Kidney (tissue), 14 donors: ENCODE results near the gene CARD11. TPM values are rescaled to one million over a fixed set of nuclear protein-coding genes. Genes with fewer than 3 reads are reported as not detected.

ENCODE experiments used
- DNase-seq, 5 donors: peaks; one replicate each; pipeline ENCODE4 v3.0.0-alpha.2; 2013 to 2020
- FAIRE-seq: peaks from 2 replicates; lab custom pipeline; 2012; peaks lifted over from hg19 to GRCh38; lab: Jason Lieb, UNC
- H3K27ac ChIP-seq, 2 donors: one replicate each; pipeline ENCODE4 v1.7.0; 2013; ENCODE audit warnings: low read depth in 2 of 2, low read length in 2 of 2, inconsistent platforms in 1 of 2
- H3K27me3 ChIP-seq: one replicate; pipeline ENCODE4 v1.7.1; 2013; ENCODE audit warnings: low read length, inconsistent platforms; ENCODE audit not compliant: control insufficient read depth, insufficient read depth
- H3K36me3 ChIP-seq, 3 donors: one replicate each; pipeline versions ENCODE4 v1.7.0 to v1.7.1; 2013; ENCODE audit warnings: low read length in 3 of 3, control low read depth in 1 of 3, inconsistent platforms in 1 of 3; ENCODE audit not compliant: insufficient read depth in 3 of 3, control insufficient read depth in 2 of 3
- H3K4me1 ChIP-seq, 3 donors: one replicate each; pipeline versions ENCODE4 v1.7.0 to v1.7.1; 2013; ENCODE audit warnings: low read length in 3 of 3, inconsistent platforms in 1 of 3, low read depth in 1 of 3; ENCODE audit not compliant: control insufficient read depth in 2 of 3, insufficient read depth in 2 of 3
- H3K4me3 ChIP-seq, 3 donors: one replicate each; pipeline versions ENCODE4 v1.7.0 to v1.8.1; 2013; ENCODE audit warnings: low read length in 3 of 3, control low read depth in 1 of 3, inconsistent platforms in 1 of 3
- H3K9ac ChIP-seq, 3 donors: one replicate each; pipeline versions ENCODE4 v1.7.0 to v1.7.1; 2013; ENCODE audit warnings: low read length in 3 of 3, control low read depth in 1 of 3, inconsistent platforms in 1 of 3
- H3K9me3 ChIP-seq, 3 donors: one replicate each; pipeline versions ENCODE4 v1.7.0 to v1.7.1; 2013; ENCODE audit warnings: low read length in 3 of 3, control low read depth in 1 of 3, inconsistent platforms in 1 of 3; ENCODE audit not compliant: control insufficient read depth in 2 of 3, insufficient read depth in 1 of 3
- intact Hi-C: fragments of 100-400 bp; cut with DNase I; formaldehyde crosslinking; loops from one replicate; pipeline ENCODE4 v1.11.1; 2022
- polyA plus RNA-seq: library from polyadenylated mRNA; stranded (reverse); fragments of 350-450 nt; fragmentation: Illumina TruSeq; extraction: RNeasy Lipid Tissue Mini Kit (QIAGEN cat#74804); gene quantifications from one replicate; pipeline ENCODE4 v1.2.3, GENCODE V29; 2014; ENCODE audit warnings: low read depth, low replicate concordance; ENCODE audit not compliant: insufficient read depth
- total RNA-seq: library from RNA; stranded (reverse); fragmentation: NEBNext Ultra II Directional; extraction: Animal tissue kit (Norgen Biotek cat#: 25700); gene quantifications from one replicate; pipeline ENCODE4 v1.2.1, GENCODE V29; 2021
- TF ChIP-seq, protein P1 (sequence below): IDR thresholded peaks from 3 replicates; pipeline ENCODE4 v1.5.1; 2012; ENCODE audit warnings: mild to moderate bottlenecking, moderate library complexity, borderline replicate concordance; ENCODE audit not compliant: insufficient read depth; ENCODE audit errors: extremely low read depth
- donor health status: control.
- donor health status: control.
- donor health status: control.
- donor health status: control.
- donor health status: control.
- donor health status: DM: yes; HTN: yes; CAD: no.
- donor health status: Normal renal cell carcinoma (clear cell type).

CARD11 gene
- total and polyA plus RNA-seq, 2 donors from 2014 or later, result 0.22 to 9.6 TPM

DNA sequence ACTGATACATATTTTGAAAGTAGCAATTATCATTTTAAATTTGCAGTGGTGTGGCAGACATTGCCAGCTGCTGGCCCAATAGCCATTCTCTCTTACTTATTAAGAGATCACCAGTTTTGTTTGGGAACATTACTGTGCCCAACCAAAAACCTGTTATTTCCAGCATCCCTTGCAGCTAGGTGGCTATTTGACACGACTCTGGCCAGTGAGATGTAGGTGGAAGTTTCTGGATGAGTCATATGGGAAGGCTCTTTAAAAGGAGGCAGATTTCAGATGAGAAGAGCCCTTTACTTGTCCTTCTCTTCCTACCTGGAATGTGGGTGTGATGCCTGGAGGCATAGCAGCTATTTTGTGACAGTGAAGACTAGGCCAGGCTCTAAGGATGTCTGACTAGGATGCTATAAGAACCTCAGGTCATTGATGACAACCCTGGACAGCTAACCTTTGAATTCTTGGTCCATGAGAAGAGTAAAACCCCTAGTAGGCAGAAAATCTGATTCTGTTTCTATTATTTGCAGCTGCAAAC, 77.9 kb downstream of the CARD11 start:
- intact Hi-C loops, result no loop called here
- DNase-seq (no peak), FAIRE-seq (no peak)
- no peaks in the 10 kb centered on the region for H3K27me3 ChIP-seq
- no peak overlapping the region for H3K27ac ChIP-seq
- no peaks in the 10 kb centered on the region for H3K4me1 ChIP-seq
- H3K9ac ChIP-seq, result no peak overlapping the region
- TF ChIP-seq, protein P1, sequence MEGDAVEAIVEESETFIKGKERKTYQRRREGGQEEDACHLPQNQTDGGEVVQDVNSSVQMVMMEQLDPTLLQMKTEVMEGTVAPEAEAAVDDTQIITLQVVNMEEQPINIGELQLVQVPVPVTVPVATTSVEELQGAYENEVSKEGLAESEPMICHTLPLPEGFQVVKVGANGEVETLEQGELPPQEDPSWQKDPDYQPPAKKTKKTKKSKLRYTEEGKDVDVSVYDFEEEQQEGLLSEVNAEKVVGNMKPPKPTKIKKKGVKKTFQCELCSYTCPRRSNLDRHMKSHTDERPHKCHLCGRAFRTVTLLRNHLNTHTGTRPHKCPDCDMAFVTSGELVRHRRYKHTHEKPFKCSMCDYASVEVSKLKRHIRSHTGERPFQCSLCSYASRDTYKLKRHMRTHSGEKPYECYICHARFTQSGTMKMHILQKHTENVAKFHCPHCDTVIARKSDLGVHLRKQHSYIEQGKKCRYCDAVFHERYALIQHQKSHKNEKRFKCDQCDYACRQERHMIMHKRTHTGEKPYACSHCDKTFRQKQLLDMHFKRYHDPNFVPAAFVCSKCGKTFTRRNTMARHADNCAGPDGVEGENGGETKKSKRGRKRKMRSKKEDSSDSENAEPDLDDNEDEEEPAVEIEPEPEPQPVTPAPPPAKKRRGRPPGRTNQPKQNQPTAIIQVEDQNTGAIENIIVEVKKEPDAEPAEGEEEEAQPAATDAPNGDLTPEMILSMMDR, result no peak
- H3K9me3 ChIP-seq, result peaks cover 0 to 17% (median 0%) of the 10 kb centered on the region in 3 donors
- H3K36me3 ChIP-seq, result no peaks in the 10 kb centered on the region
- H3K4me3 ChIP-seq, result no peak overlapping the region

DNA sequence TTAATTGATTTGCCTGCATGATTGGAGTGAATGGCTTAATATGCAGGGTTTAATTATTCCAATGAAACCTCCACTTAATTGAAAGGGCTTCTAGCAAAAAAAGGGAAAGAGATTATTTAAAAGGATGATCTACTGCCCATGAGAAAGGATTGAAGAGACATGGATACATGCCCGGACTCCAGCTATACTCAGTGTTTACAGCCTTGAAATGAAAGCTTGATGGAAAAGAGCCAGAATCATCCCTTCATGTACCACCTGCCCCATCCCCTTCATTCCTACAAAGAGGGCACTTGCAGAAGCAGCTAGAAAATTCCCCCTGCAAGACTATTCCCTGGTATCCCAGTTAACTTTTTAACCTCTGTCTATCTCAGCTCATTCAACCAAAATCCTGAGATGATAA, 78.4 kb downstream of the CARD11 start:
- Histone ChIP-seq H3K27ac (no peak overlapping the region), H3K4me3 (no peak overlapping the region), H3K9me3 (peaks cover 0 to 17% (median 0%) of the 10 kb centered on the region in 3 donors), H3K9ac (no peak overlapping the region), H3K27me3 (no peaks in the 10 kb centered on the region), H3K36me3 (no peaks in the 10 kb centered on the region), H3K4me1 (no peaks in the 10 kb centered on the region)
- DNase-seq (no peak), FAIRE-seq (no peak)
- intact Hi-C loops, result no loop called here
- TF ChIP-seq, protein P1, result no peak

DNA sequence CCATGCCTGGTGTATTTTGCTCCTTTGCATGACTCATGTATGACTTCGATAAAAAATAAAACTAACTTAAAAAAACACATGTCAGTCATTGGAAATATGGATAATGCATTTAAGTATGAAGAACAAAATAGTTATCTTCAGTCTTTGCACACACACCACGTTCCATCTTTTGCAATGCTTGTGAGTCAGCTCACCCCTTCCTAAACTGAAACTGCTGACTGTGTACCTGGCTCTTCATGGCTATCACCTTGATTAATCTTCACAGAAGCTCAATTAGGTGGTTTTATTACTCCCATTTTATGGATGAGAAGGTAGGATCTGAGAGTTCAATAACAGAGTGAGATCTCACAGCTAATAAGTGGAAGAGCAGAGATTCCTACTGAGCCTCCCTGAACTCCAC, 79.5 kb downstream of the CARD11 start:
- TF ChIP-seq, protein P1, result no peak
- FAIRE-seq, result no peak
- H3K27me3 ChIP-seq, result no peaks in the 10 kb centered on the region
- H3K9ac ChIP-seq, result no peak overlapping the region
- no peak overlapping the region for H3K27ac ChIP-seq
- intact Hi-C loops, result no loop called here
- H3K36me3 ChIP-seq, result no peaks in the 10 kb centered on the region
- H3K9me3 ChIP-seq, result peaks cover 0 to 17% (median 0%) of the 10 kb centered on the region in 3 donors
- no peak overlapping the region for H3K4me3 ChIP-seq
- DNase-seq, result no peak
- H3K4me1 ChIP-seq, result no peaks in the 10 kb centered on the region

DNA sequence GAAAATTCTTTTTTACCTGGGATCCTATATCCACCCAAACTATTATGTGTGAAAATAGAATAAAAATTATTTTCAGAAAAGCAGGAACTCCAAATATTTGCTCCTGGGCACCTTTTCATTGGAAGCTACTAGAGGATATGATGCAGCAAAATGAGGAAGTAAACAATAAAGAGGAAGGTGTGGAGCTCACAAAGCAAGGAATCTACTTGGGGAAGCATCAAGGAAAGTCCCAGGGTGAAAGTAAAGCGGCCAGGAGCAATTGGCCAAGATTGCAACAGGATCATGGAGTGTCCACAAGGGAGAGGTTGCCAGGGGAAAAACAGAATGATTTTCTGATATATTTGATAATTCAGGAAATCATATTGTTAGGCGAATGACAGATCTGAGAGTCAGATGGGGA, 80.8 kb downstream of the CARD11 start:
- H3K9ac ChIP-seq, result no peak overlapping the region
- FAIRE-seq (no peak), DNase-seq (no peak)
- intact Hi-C loops, result no loop called here
- TF ChIP-seq, protein P1, result no peak
- H3K27ac ChIP-seq, result no peak overlapping the region
- no peak overlapping the region for H3K4me3 ChIP-seq
- no peaks in the 10 kb centered on the region for H3K36me3 ChIP-seq
- H3K9me3 ChIP-seq, result peaks cover 0 to 17% (median 0%) of the 10 kb centered on the region in 3 donors
- H3K4me1 ChIP-seq, result no peaks in the 10 kb centered on the region
- H3K27me3 ChIP-seq, result no peaks in the 10 kb centered on the region
